ENCODE results near the gene SLIT3. TPM values are rescaled to one million over a fixed set of nuclear protein-coding genes. Genes with fewer than 3 reads are reported as not detected.

SLIT3 gene
- total RNA-seq, 2 experiments from 2014 or later, result not detected

GRCh38 chr5:168788786-168789185, 512.2 kb downstream of the SLIT3 start:
- DNase-seq, result no peak
- Mint-ChIP-seq H3K9me3 (no peaks in the 10 kb centered on the region), H3K4me3 (no peak overlapping the region), H3K4me1 (ENCODE audit: low read depth) (no peaks in the 10 kb centered on the region), H3K36me3 (ENCODE audit: low read depth) (no peaks in the 10 kb centered on the region), H3K27me3 (no peaks in the 10 kb centered on the region), H3K27ac (no peak overlapping the region)
- Histone ChIP-seq H3K4me1 (ENCODE audit: insufficient read depth, low read length) (no peaks in the 10 kb centered on the region), H3K9me3 (ENCODE audit: control insufficient read depth in 1 of 2, insufficient read depth in 1 of 2, low read length in 2 of 2) (no peaks in the 10 kb centered on the region), H3K27ac (ENCODE audit: low read depth in 1 of 2, low read length in 2 of 2) (no peak overlapping the region), H3K27me3 (ENCODE audit: control insufficient read depth in 1 of 2, insufficient read depth in 2 of 2, low read length in 2 of 2) (peaks cover 0 to 5% of the 10 kb centered on the region in 2 experiments), H3K36me3 (ENCODE audit: insufficient read depth, low read length) (no peaks in the 10 kb centered on the region), H3K4me3 (ENCODE audit: low read length) (no peak overlapping the region)
- ChIA-PET CTCF (no interaction called here), POLR2A (interaction anchor here (1.0 kb wide), 1 partner anchor 13 kb away, joined by 3 read pairs; no protein-coding TSS in a partner anchor)
- TF ChIP-seq CTCF (IDR thresholded peaks at IDR 0.05), result no peak
- intact Hi-C loops (cut with DNase I, micrococcal nuclease), result no loop called here
- no peak for ATAC-seq (ENCODE audit: poor library complexity)

GRCh38 chr5:168788107-168788506, 512.8 kb downstream of the SLIT3 start:
- DNase-seq (no peak), ATAC-seq (ENCODE audit: poor library complexity) (no peak)
- TF ChIP-seq CTCF (IDR thresholded peaks at IDR 0.05), result no peak
- H3K36me3 ChIP-seq (ENCODE audit: insufficient read depth, low read length), result no peaks in the 10 kb centered on the region
- no peak overlapping the region for H3K4me3 ChIP-seq (ENCODE audit: low read length)
- Mint-ChIP-seq H3K27me3 (no peaks in the 10 kb centered on the region), H3K9me3 (no peaks in the 10 kb centered on the region), H3K36me3 (ENCODE audit: low read depth) (no peaks in the 10 kb centered on the region), H3K4me1 (ENCODE audit: low read depth) (no peaks in the 10 kb centered on the region), H3K4me3 (no peak overlapping the region), H3K27ac (no peak overlapping the region)
- no peaks in the 10 kb centered on the region for H3K4me1 ChIP-seq (ENCODE audit: insufficient read depth, low read length)
- POLR2A ChIA-PET, result interaction anchor here (1.0 kb wide), 1 partner anchor 13 kb away, joined by 3 read pairs; no protein-coding TSS in a partner anchor
- intact Hi-C loops (cut with DNase I, micrococcal nuclease), result no loop called here
- no peak overlapping the region for H3K27ac ChIP-seq (ENCODE audit: low read depth in 1 of 2, low read length in 2 of 2)
- CTCF ChIA-PET, result no interaction called here
- peaks cover 0 to 5% of the 10 kb centered on the region in 2 experiments for H3K27me3 ChIP-seq (ENCODE audit: control insufficient read depth in 1 of 2, insufficient read depth in 2 of 2, low read length in 2 of 2)
- H3K9me3 ChIP-seq (ENCODE audit: control insufficient read depth in 1 of 2, insufficient read depth in 1 of 2, low read length in 2 of 2), result no peaks in the 10 kb centered on the region

- Mint-ChIP-seq H3K27ac (no peak overlapping the region), H3K27me3 (no peaks in the 10 kb centered on the region), H3K4me3 (no peak overlapping the region), H3K9me3 (no peaks in the 10 kb centered on the region), H3K4me1 (ENCODE audit: low read depth) (no peaks in the 10 kb centered on the region), H3K36me3 (ENCODE audit: low read depth) (no peaks in the 10 kb centered on the region)
- Histone ChIP-seq H3K27ac (ENCODE audit: low read depth in 1 of 2, low read length in 2 of 2) (no peak overlapping the region), H3K4me1 (ENCODE audit: insufficient read depth, low read length) (no peaks in the 10 kb centered on the region), H3K27me3 (ENCODE audit: control insufficient read depth in 1 of 2, insufficient read depth in 2 of 2, low read length in 2 of 2) (peaks cover 0 to 5% of the 10 kb centered on the region in 2 experiments), H3K36me3 (ENCODE audit: insufficient read depth, low read length) (no peaks in the 10 kb centered on the region), H3K4me3 (ENCODE audit: low read length) (no peak overlapping the region), H3K9me3 (ENCODE audit: control insufficient read depth in 1 of 2, insufficient read depth in 1 of 2, low read length in 2 of 2) (no peaks in the 10 kb centered on the region)
- ChIA-PET POLR2A (no interaction called here), CTCF (no interaction called here)
- intact Hi-C loops (cut with DNase I, micrococcal nuclease), result no loop called here
- ATAC-seq (ENCODE audit: poor library complexity) (no peak), DNase-seq (no peak)
- TF ChIP-seq CTCF (IDR thresholded peaks at IDR 0.05), result no peak
These were observed 514.8 kb downstream of the SLIT3 start for GRCh38 chr5:168786147-168786546.
